HG03135 (cell line): ENCODE data around the gene KIAA0753.

Experiments
- ATAC-seq: cut with Tn5 transposase; IDR thresholded peaks from one replicate; pipeline ENCODE4 v1.9.1; 2021; ENCODE audit warnings: mild to moderate bottlenecking, moderate library complexity; ENCODE audit not compliant: unreplicated experiment

The KIAA0753 gene

GRCh38 chr17:6643451-6644125 is 3.1 kb upstream of the KIAA0753 start:
- no peak for ATAC-seq

GRCh38 chr17:6642592-6642991 is 2.1 kb upstream of the KIAA0753 start:
- ATAC-seq: no peak

GRCh38 chr17:6641247-6641863 is 844 bp upstream of the KIAA0753 start:
- ATAC-seq: peak; percentile 14

- peak; percentile 9 for ATAC-seq
Measured at GRCh38 chr17:6639586-6640535, 650 bp downstream of the KIAA0753 start.

- no peak for ATAC-seq
Measured at GRCh38 chr17:6639014-6639585, 1.4 kb downstream of the KIAA0753 start.

GRCh38 chr17:6638046-6638908 is 2.2 kb downstream of the KIAA0753 start:
- no peak for ATAC-seq

- no peak for ATAC-seq
Measured at GRCh38 chr17:6637458-6637840, 3.1 kb downstream of the KIAA0753 start.

GRCh38 chr17:6636616-6637457 is 3.7 kb downstream of the KIAA0753 start:
- no peak for ATAC-seq

GRCh38 chr17:6636105-6636504 is 4.4 kb downstream of the KIAA0753 start:
- ATAC-seq: no peak

GRCh38 chr17:6633263-6633662 is 7.2 kb downstream of the KIAA0753 start:
- no peak for ATAC-seq

GRCh38 chr17:6632530-6632929 is 8.0 kb downstream of the KIAA0753 start:
- ATAC-seq: no peak

GRCh38 chr17:6630390-6630789 is 10.1 kb downstream of the KIAA0753 start:
- ATAC-seq: no peak

- ATAC-seq: no peak
Measured at GRCh38 chr17:6627019-6627418, 13.5 kb downstream of the KIAA0753 start.

- ATAC-seq: no peak
Measured at GRCh38 chr17:6626616-6627015, 13.9 kb downstream of the KIAA0753 start.

- ATAC-seq: no peak
Measured at GRCh38 chr17:6623941-6624340, 16.6 kb downstream of the KIAA0753 start.

GRCh38 chr17:6611231-6611630 is 29.3 kb downstream of the KIAA0753 start:
- no peak for ATAC-seq

GRCh38 chr17:6610011-6610410 is 30.5 kb downstream of the KIAA0753 start:
- ATAC-seq: no peak

- no peak for ATAC-seq
Measured at GRCh38 chr17:6608321-6608720, 32.2 kb downstream of the KIAA0753 start.

- no peak for ATAC-seq
Measured at GRCh38 chr17:6605142-6605541, 35.4 kb downstream of the KIAA0753 start.
